ENCODE results near the gene MFAP4.

MFAP4 gene

DNA sequence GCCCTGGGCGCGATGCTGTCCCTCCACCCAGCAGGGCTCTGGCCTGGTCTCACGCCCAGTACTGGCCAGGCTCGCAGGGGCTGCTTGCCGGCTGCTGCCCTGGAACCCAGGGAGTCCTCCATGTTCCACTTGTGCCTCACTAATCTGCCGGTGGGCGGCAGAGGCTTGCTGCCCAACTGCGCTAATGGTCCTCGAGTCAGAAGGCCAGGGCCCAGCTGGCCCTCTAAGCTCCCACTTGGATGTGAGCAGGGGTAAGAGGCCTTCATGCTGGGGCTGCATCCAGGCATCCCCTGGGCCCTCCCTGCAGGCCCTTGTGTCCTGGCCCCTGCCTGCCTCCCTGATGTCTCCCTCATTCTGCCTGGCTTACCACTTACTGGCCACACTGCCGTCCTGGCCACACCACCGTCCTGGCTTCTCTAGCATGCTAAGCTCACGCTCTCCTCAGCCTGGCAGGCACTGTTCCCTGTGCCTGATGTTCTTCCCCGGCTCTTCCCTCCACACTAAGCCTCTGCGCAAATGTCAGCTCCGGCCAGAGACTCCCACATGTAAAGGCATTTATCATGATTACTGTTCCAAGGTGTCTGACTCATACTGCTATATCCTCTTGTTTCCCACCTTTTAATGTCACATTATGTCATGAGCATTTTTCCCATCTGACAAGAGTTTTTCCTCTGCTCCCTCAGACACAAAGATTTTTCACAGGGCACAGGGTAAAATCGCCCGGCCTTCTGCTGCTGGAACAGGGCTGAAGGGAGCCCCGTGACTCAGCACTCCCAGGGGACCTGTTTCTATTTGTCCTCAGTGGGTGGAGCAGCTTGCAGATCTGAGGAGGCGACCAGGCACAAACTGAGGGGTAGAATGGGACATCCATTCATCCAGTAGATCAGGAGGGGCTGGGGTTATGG, 40.4 kb downstream of the MFAP4 start:
- H3K36me3 ChIP-seq (ENCODE audit: control insufficient read depth, insufficient read depth, low read length) = no peaks in the 10 kb centered on the region
- TF ChIP-seq, protein P1, sequence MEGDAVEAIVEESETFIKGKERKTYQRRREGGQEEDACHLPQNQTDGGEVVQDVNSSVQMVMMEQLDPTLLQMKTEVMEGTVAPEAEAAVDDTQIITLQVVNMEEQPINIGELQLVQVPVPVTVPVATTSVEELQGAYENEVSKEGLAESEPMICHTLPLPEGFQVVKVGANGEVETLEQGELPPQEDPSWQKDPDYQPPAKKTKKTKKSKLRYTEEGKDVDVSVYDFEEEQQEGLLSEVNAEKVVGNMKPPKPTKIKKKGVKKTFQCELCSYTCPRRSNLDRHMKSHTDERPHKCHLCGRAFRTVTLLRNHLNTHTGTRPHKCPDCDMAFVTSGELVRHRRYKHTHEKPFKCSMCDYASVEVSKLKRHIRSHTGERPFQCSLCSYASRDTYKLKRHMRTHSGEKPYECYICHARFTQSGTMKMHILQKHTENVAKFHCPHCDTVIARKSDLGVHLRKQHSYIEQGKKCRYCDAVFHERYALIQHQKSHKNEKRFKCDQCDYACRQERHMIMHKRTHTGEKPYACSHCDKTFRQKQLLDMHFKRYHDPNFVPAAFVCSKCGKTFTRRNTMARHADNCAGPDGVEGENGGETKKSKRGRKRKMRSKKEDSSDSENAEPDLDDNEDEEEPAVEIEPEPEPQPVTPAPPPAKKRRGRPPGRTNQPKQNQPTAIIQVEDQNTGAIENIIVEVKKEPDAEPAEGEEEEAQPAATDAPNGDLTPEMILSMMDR (IDR thresholded peaks at IDR 0.05; ENCODE audit: insufficient read depth, low read length, poor library complexity, severe bottlenecking) = no peak
- H3K4me3 ChIP-seq (replicated peaks; ENCODE audit: low read depth, low read length) = no peak overlapping the region
- H3K27me3 ChIP-seq (replicated peaks; ENCODE audit: control insufficient read depth, insufficient read depth, low read length) = no peaks in the 10 kb centered on the region
- DNase-seq (ENCODE audit: extremely low read depth, insufficient read length) = no peak

DNA sequence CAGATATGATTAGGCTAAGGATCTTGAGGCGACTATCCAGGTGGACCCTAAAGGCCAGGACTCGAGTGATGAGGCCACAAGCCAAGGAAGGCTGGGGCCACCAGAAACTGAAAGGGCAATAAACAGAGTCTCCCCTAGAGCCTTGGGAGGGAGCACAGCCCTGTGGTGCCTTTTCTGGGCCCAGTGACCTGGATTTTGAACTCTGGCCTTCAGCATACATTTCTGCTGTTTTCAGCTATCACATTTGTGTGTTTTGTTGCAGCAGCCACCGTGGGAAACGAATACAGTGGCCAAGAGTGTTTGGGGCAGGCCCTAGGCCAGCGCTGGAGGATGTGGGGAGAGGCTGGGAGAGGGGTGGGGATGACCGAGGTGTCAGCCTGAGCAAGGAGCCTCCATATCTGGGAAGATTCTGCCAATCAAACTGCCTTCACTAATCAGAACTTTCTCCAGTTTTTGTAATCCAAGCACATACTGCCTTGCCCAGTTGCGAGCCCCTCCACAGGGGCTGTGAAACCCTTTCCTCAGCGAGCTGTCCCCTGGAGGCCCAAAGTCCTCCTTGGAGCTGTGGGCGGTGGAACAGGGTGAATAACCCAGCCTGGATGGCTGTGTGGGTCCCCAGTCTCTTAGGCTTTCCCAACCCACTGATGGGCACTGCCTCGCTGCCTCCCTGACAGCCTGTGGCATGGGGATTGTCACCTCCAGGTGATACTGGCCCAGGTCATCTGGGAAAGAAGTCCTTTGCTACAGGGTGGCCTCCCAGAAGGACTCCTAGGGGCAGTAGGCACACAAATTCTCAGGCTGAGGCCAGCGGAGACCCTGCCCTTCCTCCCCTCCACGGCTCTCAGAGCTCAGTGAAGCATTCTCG, 41.3 kb downstream of the MFAP4 start:
- TF ChIP-seq, protein P1 (IDR thresholded peaks at IDR 0.05; ENCODE audit: insufficient read depth, low read length, poor library complexity, severe bottlenecking) = no peak
- DNase-seq (ENCODE audit: extremely low read depth, insufficient read length) = no peak
- Histone ChIP-seq H3K4me3 (replicated peaks; ENCODE audit: low read depth, low read length) (no peak overlapping the region), H3K36me3 (ENCODE audit: control insufficient read depth, insufficient read depth, low read length) (no peaks in the 10 kb centered on the region), H3K27me3 (replicated peaks; ENCODE audit: control insufficient read depth, insufficient read depth, low read length) (no peaks in the 10 kb centered on the region)

DNA sequence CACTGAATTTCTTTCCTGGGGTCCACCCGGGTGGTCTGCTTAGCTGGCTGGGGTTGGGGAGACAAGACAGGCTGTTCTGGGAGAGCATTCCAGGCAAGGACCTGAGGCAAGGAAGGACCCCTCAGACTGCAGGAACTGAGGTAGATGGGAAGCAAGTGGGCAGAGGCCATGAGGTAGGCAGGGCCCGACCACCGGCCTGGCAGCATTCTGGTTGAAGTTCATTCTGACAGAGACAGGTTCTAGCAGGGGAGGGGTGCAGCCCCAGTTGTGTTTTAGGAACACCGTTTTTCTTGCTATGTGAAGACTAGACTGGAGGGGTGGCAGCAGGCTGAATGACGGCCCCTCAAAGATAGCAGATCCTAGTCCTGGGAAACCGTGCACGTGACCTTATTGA, 41.9 kb downstream of the MFAP4 start:
- no peak for DNase-seq (ENCODE audit: extremely low read depth, insufficient read length)
- Histone ChIP-seq H3K36me3 (ENCODE audit: control insufficient read depth, insufficient read depth, low read length) (no peaks in the 10 kb centered on the region), H3K4me3 (replicated peaks; ENCODE audit: low read depth, low read length) (no peak overlapping the region), H3K27me3 (replicated peaks; ENCODE audit: control insufficient read depth, insufficient read depth, low read length) (no peaks in the 10 kb centered on the region)
- TF ChIP-seq, protein P1 (IDR thresholded peaks at IDR 0.05; ENCODE audit: insufficient read depth, low read length, poor library complexity, severe bottlenecking) = no peak

DNA sequence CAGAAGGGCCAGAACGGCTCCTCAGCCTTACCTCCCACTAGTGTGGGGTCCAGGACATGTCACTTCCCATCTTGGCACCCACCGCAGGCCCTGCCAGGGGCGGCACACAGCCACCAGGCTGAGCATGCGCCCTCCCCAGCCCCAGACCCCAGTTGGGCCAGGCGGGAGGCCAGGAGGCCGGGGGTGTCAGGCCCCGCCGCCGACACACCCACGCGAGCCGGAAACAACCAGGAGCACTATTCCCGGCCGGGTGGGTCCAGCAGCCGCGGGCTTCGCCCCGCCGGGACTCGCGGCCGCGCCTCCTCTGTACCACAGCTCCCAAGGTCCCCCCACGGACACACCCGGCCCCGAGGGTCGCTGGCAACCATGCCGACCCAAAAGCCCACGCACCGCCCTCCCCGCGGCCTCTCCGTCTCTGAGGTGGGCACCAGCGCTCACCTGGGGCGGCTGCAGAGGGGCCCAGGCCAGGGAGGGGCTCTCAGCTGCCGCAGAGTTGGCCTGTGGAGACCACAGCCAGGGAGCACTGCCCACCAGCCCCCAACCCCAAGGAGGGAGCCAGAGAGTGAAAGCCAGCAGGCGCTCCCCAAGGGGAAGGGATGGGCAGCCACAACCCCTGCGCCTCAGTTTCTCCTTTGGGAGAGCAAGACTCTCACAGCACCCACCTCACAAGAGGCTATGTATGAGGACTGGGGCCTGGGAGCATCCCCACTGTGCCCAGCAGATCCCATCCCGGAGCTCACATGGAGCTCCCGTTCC, 42.5 kb downstream of the MFAP4 start:
- Histone ChIP-seq H3K4me3 (replicated peaks; ENCODE audit: low read depth, low read length) (no peak overlapping the region), H3K36me3 (ENCODE audit: control insufficient read depth, insufficient read depth, low read length) (no peaks in the 10 kb centered on the region), H3K27me3 (replicated peaks; ENCODE audit: control insufficient read depth, insufficient read depth, low read length) (no peaks in the 10 kb centered on the region)
- no peak for DNase-seq (ENCODE audit: extremely low read depth, insufficient read length)
- TF ChIP-seq, protein P1 (IDR thresholded peaks at IDR 0.05; ENCODE audit: insufficient read depth, low read length, poor library complexity, severe bottlenecking) = no peak

DNA sequence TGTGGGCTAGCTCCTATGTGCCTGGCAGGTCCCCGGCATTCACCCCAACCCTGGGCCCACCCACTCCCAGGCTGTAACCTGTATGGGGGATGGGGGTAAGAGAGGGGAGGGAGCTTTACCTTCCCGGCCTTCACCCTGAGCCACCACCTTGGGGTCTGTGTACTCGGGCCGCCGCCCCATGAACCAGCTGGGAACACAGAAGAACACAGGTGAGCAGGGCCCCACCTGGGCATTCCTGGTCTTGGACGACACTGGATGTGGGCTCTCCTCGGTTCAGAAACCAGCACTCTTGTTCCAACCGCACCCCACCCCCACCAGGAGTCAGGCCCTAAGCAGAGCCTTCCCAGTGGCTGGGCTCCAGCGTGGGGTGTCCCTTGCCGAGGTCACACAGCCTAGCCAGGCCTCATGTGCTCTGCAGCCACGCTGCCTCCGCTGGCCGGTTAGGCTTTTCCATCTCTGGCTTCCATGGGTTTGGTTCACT, 43.3 kb downstream of the MFAP4 start:
- TF ChIP-seq, protein P1 (IDR thresholded peaks at IDR 0.05; ENCODE audit: insufficient read depth, low read length, poor library complexity, severe bottlenecking) = no peak
- no peaks in the 10 kb centered on the region for H3K36me3 ChIP-seq (ENCODE audit: control insufficient read depth, insufficient read depth, low read length)
- H3K4me3 ChIP-seq (replicated peaks; ENCODE audit: low read depth, low read length) = no peak overlapping the region
- H3K27me3 ChIP-seq (replicated peaks; ENCODE audit: control insufficient read depth, insufficient read depth, low read length) = no peaks in the 10 kb centered on the region
- no peak for DNase-seq (ENCODE audit: extremely low read depth, insufficient read length)

Measured in GM06990 (cell line).